Stomach (tissue), 9 donors: ENCODE data around the gene POLG2. TPM values are rescaled to one million over a fixed set of nuclear protein-coding genes. Genes with fewer than 3 reads are reported as not detected.
"Not testable (repeated sequence)": the region's sequence is repeated elsewhere in the genome, so short reads cannot be mapped to it uniquely, and the experiment has no call there.

Experiments used
- DNase-seq, 2 donors: peaks; one replicate each; pipeline versions ENCODE4 v3.0.0 to v3.0.0-alpha.2; 2013 to 2019
- H3K27ac ChIP-seq, 5 donors: fragments of 200-600 bp in 4 of 5; sonication (generic) in 4 of 5; one replicate each; pipeline ENCODE4 v1.5.1; 2013 to 2019; ENCODE audit warnings: mild to moderate bottlenecking in 1 of 5, moderate library complexity in 1 of 5
- H3K27me3 ChIP-seq, 3 donors: fragments of 200-600 bp; sonication (generic); one replicate each; pipeline ENCODE4 v1.5.1; 2017 to 2019; ENCODE audit warnings: mixed run types in 1 of 3
- H3K36me3 ChIP-seq, 4 donors: fragments of 200-600 bp; sonication (generic); 1 replicate in 3 of 4; 2 replicates in 1 of 4; pipeline ENCODE4 v1.5.1; 2016 to 2019
- H3K4me1 ChIP-seq, 4 donors: fragments of 200-600 bp; sonication (generic); one replicate each; pipeline ENCODE4 v1.5.1; 2016 to 2019
- H3K4me3 ChIP-seq, 4 donors: fragments of 200-600 bp; sonication (generic) in 3 of 4; one replicate each; pipeline ENCODE4 v1.5.1; 2016 to 2019; ENCODE audit warnings: mild to moderate bottlenecking in 1 of 4
- H3K9me3 ChIP-seq, 4 donors: fragments of 200-600 bp; sonication (generic); one replicate each; pipeline ENCODE4 v1.5.1; 2016 to 2019
- EP300 ChIP-seq: sonication (generic); formaldehyde crosslinking; IDR thresholded peaks from one replicate; pipeline ENCODE4 v1.6.1; 2017; ENCODE audit warnings: antibody characterized with exemption
- POLR2A ChIP-seq, 4 donors: fragments of 450-650 bp; IDR thresholded peaks; one replicate each; pipeline ENCODE4 v1.6.1; 2016; ENCODE audit warnings: antibody characterized with exemption in 4 of 4, control low read depth in 2 of 4, mild to moderate bottlenecking in 1 of 4, moderate library complexity in 1 of 4
- POLR2AphosphoS5 ChIP-seq, 3 donors: sonication (generic); formaldehyde crosslinking; IDR thresholded peaks; one replicate each; pipeline ENCODE4 v1.6.1; 2016; ENCODE audit warnings: antibody characterized with exemption in 3 of 3
- WGBS, 5 donors: extraction: QIAGEN DNeasy Blood & Tissue Kit in 3 of 5; methylation state at CpG; one replicate each; pipeline versions ENCODE4 v1.1.5 to v1.1.7; 2013 to 2018; 5-methylcytosine and 5-hydroxymethylcytosine counted together
- intact Hi-C: fragments of 100-400 bp; cut with DNase I; formaldehyde crosslinking; loops from one replicate; pipeline ENCODE4 v1.15.1; 2023; ENCODE audit warnings: low total_unique reads
- polyA plus RNA-seq, 3 donors: library from polyadenylated mRNA; stranded (reverse); fragments of 200-250 nt; gene quantifications; one replicate each; pipeline ENCODE4 v1.2.3, GENCODE V29; 2013
- total RNA-seq, 5 donors: library from RNA; depleted of rRNA; stranded (reverse); fragments of >200 nt; gene quantifications; one replicate each; pipeline versions ENCODE4 v1.1.0 to v1.2.3, GENCODE V29; 2014 to 2016
- TF ChIP-seq, protein P1 (sequence below), 7 experiments: fragments of 450-650 bp in 4 of 7; fragments of 200-600 bp in 3 of 7; sonication (generic) in 3 of 7; IDR thresholded peaks; one replicate each; pipeline ENCODE4 v1.5.1; 2016 to 2019; ENCODE audit warnings: antibody characterized with exemption in 7 of 7, control low read depth in 2 of 7, mild to moderate bottlenecking in 1 of 7
- donor health status: healthy with polysubstance abuse.
- donor health status: Bipolar disorder and iron deficiency.
- donor health status: healthy.

Gene POLG2
- total and polyA plus RNA-seq, 8 donors: 1.3 to 41.4 (median 9.9) TPM

DNA sequence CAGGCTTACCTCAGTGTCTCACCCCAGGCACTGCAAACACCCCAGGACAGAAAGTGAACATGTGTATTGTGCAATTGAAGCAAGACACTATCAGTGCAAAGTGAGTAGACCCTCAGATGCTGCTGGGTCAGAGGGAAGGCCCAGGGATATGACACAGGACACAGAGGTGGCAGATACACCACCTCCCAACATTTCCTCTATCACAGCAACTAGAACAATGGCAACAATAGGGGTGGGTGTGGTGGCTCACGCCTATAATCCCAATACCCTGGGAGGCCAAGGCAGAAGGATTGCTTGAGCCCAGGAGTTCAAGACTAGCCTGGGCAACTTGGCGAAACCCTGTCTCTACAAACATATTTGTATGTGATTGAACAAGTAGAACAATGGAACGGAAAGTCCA lies 25.4 kb downstream of the POLG2 start:
- Histone ChIP-seq H3K36me3 (peaks cover 0 to 11% (median 4%) of the 10 kb centered on the region in 4 donors), H3K4me1 (no peaks in the 10 kb centered on the region), H3K4me3 (no peak overlapping the region), H3K9me3 (no peaks in the 10 kb centered on the region), H3K27me3 (no peaks in the 10 kb centered on the region), H3K27ac (no peak overlapping the region)
- TF ChIP-seq POLR2A (IDR thresholded peaks at IDR 0.05) (no peak), POLR2AphosphoS5 (IDR thresholded peaks at IDR 0.05) (no peak), EP300 (no peak)
- TF ChIP-seq, protein P1, sequence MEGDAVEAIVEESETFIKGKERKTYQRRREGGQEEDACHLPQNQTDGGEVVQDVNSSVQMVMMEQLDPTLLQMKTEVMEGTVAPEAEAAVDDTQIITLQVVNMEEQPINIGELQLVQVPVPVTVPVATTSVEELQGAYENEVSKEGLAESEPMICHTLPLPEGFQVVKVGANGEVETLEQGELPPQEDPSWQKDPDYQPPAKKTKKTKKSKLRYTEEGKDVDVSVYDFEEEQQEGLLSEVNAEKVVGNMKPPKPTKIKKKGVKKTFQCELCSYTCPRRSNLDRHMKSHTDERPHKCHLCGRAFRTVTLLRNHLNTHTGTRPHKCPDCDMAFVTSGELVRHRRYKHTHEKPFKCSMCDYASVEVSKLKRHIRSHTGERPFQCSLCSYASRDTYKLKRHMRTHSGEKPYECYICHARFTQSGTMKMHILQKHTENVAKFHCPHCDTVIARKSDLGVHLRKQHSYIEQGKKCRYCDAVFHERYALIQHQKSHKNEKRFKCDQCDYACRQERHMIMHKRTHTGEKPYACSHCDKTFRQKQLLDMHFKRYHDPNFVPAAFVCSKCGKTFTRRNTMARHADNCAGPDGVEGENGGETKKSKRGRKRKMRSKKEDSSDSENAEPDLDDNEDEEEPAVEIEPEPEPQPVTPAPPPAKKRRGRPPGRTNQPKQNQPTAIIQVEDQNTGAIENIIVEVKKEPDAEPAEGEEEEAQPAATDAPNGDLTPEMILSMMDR (IDR thresholded peaks at IDR 0.05): no peak
- 80 to 94% (median 88%) methylated on average over 3 of the region's 3 CpGs for WGBS, 5 donors
- intact Hi-C loops: no loop called here
- DNase-seq: no peak

DNA sequence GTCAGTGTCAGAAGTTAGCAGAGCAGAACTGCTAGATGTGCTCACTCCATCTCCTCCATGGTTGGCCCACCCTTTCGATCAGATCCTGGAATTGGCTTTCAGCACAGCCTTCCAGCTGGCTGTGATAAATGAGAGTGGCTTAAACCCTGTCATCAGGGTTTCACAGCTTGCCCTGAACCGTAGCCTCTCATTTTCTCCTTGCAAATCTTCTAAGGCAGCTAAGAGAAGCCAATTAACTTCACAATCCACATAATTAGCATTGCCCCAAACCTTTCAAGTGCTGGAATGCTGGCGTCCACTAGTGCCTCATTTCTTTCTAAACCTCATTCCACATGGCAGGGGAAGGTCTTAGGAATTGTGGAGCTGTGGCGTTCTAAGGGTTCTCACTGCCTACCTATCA lies 26.2 kb downstream of the POLG2 start:
- Histone ChIP-seq H3K36me3 (peaks cover 0 to 8% (median 4%) of the 10 kb centered on the region in 4 donors), H3K27me3 (no peaks in the 10 kb centered on the region), H3K27ac (no peak overlapping the region), H3K4me1 (no peaks in the 10 kb centered on the region), H3K9me3 (no peaks in the 10 kb centered on the region), H3K4me3 (no peak overlapping the region)
- TF ChIP-seq POLR2AphosphoS5 (IDR thresholded peaks at IDR 0.05) (no peak), POLR2A (IDR thresholded peaks at IDR 0.05) (no peak)
- TF ChIP-seq, protein P1 (IDR thresholded peaks at IDR 0.05): no peak
- DNase-seq: no peak
- 70 to 77% (median 73%) methylated on average over 4 of the region's 4 CpGs for WGBS, 5 donors
- intact Hi-C loops: no loop called here

DNA sequence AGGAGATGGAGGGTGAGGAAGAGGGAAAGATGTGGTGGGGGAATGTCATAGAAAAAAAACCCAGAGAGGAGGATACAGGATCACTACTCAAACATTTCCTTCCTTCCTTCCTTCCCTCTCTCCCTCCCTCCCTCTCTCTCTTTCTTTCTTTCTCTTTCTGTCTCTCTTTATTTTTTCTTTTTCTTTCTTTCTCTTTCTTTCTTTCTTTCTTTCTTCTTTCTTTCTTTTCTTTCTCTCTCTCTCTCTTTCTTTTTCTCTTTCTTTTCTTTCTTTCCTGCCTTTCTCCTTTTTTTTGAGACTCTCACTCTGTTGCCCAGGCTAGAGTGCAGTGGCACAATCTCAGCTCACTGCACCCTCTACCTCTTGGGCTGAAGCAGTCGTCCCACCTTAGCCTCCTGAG lies 30.0 kb downstream of the POLG2 start:
- H3K27me3 ChIP-seq, H3K4me1 ChIP-seq, H3K4me3 ChIP-seq, H3K9me3 ChIP-seq, H3K27ac ChIP-seq, intact Hi-C loops, DNase-seq, H3K36me3 ChIP-seq: not testable (repeated sequence)
- 59 to 81% (median 72%) methylated on average over 1 of the region's 1 CpG for WGBS, 5 donors

DNA sequence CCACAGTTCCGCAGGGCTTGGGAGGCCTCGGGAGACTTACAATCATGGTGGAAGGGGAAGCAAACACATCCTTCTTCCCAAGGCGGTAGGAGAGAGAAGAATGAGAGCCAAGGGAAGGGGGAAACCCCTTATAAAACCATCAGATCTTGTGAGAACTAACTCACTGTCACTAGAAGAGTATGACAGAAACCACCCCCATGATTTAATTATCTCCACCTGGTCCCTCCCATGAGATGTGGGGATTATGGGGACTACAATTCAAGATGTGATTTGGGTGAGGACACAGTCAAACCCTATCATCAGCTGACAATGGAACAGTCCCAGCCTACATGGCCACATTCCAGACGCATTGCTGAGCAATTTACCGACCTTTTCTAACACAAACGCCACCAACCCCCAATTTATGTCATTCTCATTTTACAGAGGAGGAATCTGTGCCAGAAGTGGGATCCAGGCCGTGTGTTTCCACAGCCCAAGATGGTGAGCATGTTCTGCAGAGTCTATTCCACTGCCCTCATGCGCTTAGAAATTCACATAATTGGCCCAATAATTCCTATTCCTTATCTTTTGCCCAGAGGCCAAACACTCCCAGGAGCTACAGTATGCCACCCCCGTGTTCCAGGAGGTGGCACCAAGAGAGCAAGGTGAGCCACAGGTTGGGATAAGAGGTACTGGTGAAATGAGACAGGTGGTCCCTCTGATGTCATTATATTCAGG lies 30.7 kb downstream of the POLG2 start:
- 65 to 76% (median 70%) methylated on average over 9 of the region's 9 CpGs for WGBS, 5 donors
- no peaks in the 10 kb centered on the region for H3K4me1 ChIP-seq
- H3K9me3 ChIP-seq: no peaks in the 10 kb centered on the region
- intact Hi-C loops: no loop called here
- TF ChIP-seq, protein P1 (IDR thresholded peaks at IDR 0.05): no peak
- TF ChIP-seq POLR2AphosphoS5 (IDR thresholded peaks at IDR 0.05) (no peak), EP300 (no peak), POLR2A (IDR thresholded peaks at IDR 0.05) (no peak)
- H3K27ac ChIP-seq: no peak overlapping the region
- no peaks in the 10 kb centered on the region for H3K27me3 ChIP-seq
- H3K4me3 ChIP-seq: no peak overlapping the region
- H3K36me3 ChIP-seq: peaks cover 0 to 8% (median 4%) of the 10 kb centered on the region in 4 donors
- no peak for DNase-seq

DNA sequence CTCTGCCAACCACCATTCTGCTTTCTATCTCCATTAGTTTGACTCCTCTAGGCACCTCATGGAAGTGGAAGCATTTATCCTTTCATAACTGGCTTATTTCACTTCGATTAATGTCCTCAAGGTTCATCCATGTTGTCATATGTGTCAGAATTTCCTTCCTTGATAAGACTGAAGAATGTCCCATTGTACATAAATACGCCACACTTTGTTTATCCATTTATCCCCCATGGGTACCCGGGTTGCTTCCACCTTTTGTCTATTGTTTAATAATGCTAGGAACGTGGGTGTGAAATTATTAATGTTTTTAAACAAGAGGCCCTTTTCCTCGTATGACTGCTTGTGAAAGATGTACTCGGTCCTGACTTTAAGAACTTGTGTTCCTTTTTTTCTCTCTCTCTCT lies 35.1 kb downstream of the POLG2 start:
- WGBS, 5 donors: 67 to 80% (median 71%) methylated on average over 6 of the region's 6 CpGs
- no peaks in the 10 kb centered on the region for H3K27me3 ChIP-seq
- H3K27ac ChIP-seq: no peak overlapping the region
- no peak overlapping the region for H3K4me3 ChIP-seq
- no peak for DNase-seq
- H3K9me3 ChIP-seq: no peaks in the 10 kb centered on the region
- intact Hi-C loops: no loop called here
- TF ChIP-seq POLR2A (IDR thresholded peaks at IDR 0.05) (no peak), POLR2AphosphoS5 (IDR thresholded peaks at IDR 0.05) (no peak), EP300 (no peak)
- TF ChIP-seq, protein P1 (IDR thresholded peaks at IDR 0.05): no peak
- H3K36me3 ChIP-seq: no peaks in the 10 kb centered on the region
- H3K4me1 ChIP-seq: peaks cover 0 to 5% (median 0%) of the 10 kb centered on the region in 4 donors
